HG03565 (cell line): ENCODE data around the gene GABRG3.

ENCODE experiments used
- ATAC-seq: cut with Tn5 transposase; IDR thresholded peaks from one replicate; pipeline ENCODE4 v1.9.1; 2021; ENCODE audit warnings: mild to moderate bottlenecking, moderate library complexity; ENCODE audit not compliant: unreplicated experiment

The GABRG3 gene

GRCh38 chr15:27396521-27396920 lies 425.5 kb downstream of the GABRG3 start:
- ATAC-seq: no peak

GRCh38 chr15:27396996-27397395 lies 426.0 kb downstream of the GABRG3 start:
- no peak for ATAC-seq

- ATAC-seq: no peak
Measured at GRCh38 chr15:27398631-27399161, 427.7 kb downstream of the GABRG3 start.

GRCh38 chr15:27399241-27399640 lies 428.3 kb downstream of the GABRG3 start:
- ATAC-seq: no peak

- no peak for ATAC-seq
Measured at GRCh38 chr15:27401471-27401870, 430.5 kb downstream of the GABRG3 start.

- ATAC-seq: no peak
Measured at GRCh38 chr15:27408428-27408827, 437.4 kb downstream of the GABRG3 start.

- no peak for ATAC-seq
Measured at GRCh38 chr15:27410996-27411605, 440.1 kb downstream of the GABRG3 start.

GRCh38 chr15:27412415-27412814 lies 441.4 kb downstream of the GABRG3 start:
- no peak for ATAC-seq

- no peak for ATAC-seq
Measured at GRCh38 chr15:27414168-27414870, 443.3 kb downstream of the GABRG3 start.

- ATAC-seq: no peak
Measured at GRCh38 chr15:27418726-27419125, 447.7 kb downstream of the GABRG3 start.

- ATAC-seq: no peak
Measured at GRCh38 chr15:27422997-27423396, 452.0 kb downstream of the GABRG3 start.

- ATAC-seq: no peak
Measured at GRCh38 chr15:27426805-27427204, 455.8 kb downstream of the GABRG3 start.

GRCh38 chr15:27427276-27427675 lies 456.3 kb downstream of the GABRG3 start:
- ATAC-seq: no peak

GRCh38 chr15:27428151-27428550 lies 457.2 kb downstream of the GABRG3 start:
- no peak for ATAC-seq

GRCh38 chr15:27429577-27429976 lies 458.6 kb downstream of the GABRG3 start:
- no peak for ATAC-seq

- ATAC-seq: no peak
Measured at GRCh38 chr15:27433604-27434003, 462.6 kb downstream of the GABRG3 start.

GRCh38 chr15:27438403-27439375 lies 467.7 kb downstream of the GABRG3 start:
- ATAC-seq: no peak

GRCh38 chr15:27441120-27441519 lies 470.1 kb downstream of the GABRG3 start:
- no peak for ATAC-seq

- no peak for ATAC-seq
Measured at GRCh38 chr15:27448234-27448633, 477.3 kb downstream of the GABRG3 start.

- no peak for ATAC-seq
Measured at GRCh38 chr15:27448986-27449385, 478.0 kb downstream of the GABRG3 start.

- ATAC-seq: no peak
Measured at GRCh38 chr15:27449941-27450340, 479.0 kb downstream of the GABRG3 start.
